Activated B cell treated with CpG ODN at 0.5 μM for 24 hours (primary cell): ENCODE results near the gene WDPCP. TPM values are rescaled to one million over a fixed set of nuclear protein-coding genes. Genes with fewer than 3 reads are reported as not detected.

Experiments used
- ATAC-seq: fragments of 200-7000 bp; cut with Tn5 transposase; one replicate; pipeline ENCODE4 v1.10.0; 2021; ENCODE audit warnings: low read depth, mild to moderate bottlenecking, moderate library complexity
- CTCF ChIA-PET: fragments of 350-600 bp; sonication (Branson Sonifier 250); formaldehyde crosslinking; loops from one replicate; lab custom pipeline; 2021; ENCODE audit warnings: antibody characterized with exemption; lab: Charles Lee
- POLR2A ChIA-PET: fragments of 350-600 bp; sonication (Branson Sonifier 250); formaldehyde crosslinking; loops from one replicate; lab custom pipeline; 2021; ENCODE audit warnings: antibody characterized with exemption; lab: Charles Lee
- DNase-seq: peaks from one replicate; pipeline ENCODE4 v3.0.0; 2022
- H3K27ac Mint-ChIP-seq: one replicate; pipeline ENCODE4 v1.8.0; 2020; ENCODE audit warnings: mixed read lengths
- H3K27me3 Mint-ChIP-seq: one replicate; pipeline ENCODE4 v1.8.0; 2021; ENCODE audit warnings: mixed read lengths
- H3K36me3 Mint-ChIP-seq: one replicate; pipeline ENCODE4 v1.8.0; 2021; ENCODE audit warnings: low read depth, mixed read lengths
- H3K4me1 Mint-ChIP-seq: one replicate; pipeline ENCODE4 v1.8.0; 2021; ENCODE audit warnings: mixed read lengths
- H3K4me3 Mint-ChIP-seq: one replicate; pipeline ENCODE4 v1.8.0; 2020; ENCODE audit warnings: mild to moderate bottlenecking, mixed read lengths
- H3K9me3 Mint-ChIP-seq: one replicate; pipeline ENCODE4 v1.8.0; 2020; ENCODE audit warnings: mixed read lengths
- CTCF ChIP-seq: fragments of 200-600 bp; IDR thresholded peaks from one replicate; pipeline ENCODE4 v1.8.0; 2022; ENCODE audit warnings: antibody characterized with exemption, mild to moderate bottlenecking
- intact Hi-C: fragments of 100-400 bp; cut with micrococcal nuclease; formaldehyde crosslinking; loops from one replicate; pipeline ENCODE4 v1.15.1; 2024
- total RNA-seq: library from RNA; stranded (reverse); gene quantifications from 2 replicates; pipeline ENCODE4 v1.2.3, GENCODE V29; 2022

The WDPCP gene
- total RNA-seq, 1 donor from 2014 or later = 12.9 TPM

- no peak overlapping the region for H3K4me3 Mint-ChIP-seq
- ChIA-PET CTCF (no interaction called here), POLR2A (no interaction called here)
- H3K9me3 Mint-ChIP-seq = no peaks in the 10 kb centered on the region
- intact Hi-C loops = no loop called here
- no peaks in the 10 kb centered on the region for H3K36me3 Mint-ChIP-seq
- H3K27ac Mint-ChIP-seq = no peak overlapping the region
- no peak for TF ChIP-seq CTCF
- ATAC-seq = no peak
- H3K27me3 Mint-ChIP-seq = peaks cover 13% of the 10 kb centered on the region
- H3K4me1 Mint-ChIP-seq = no peaks in the 10 kb centered on the region
- DNase-seq = no peak
Measured at GRCh38 chr2:63073994-63074393, 514.3 kb downstream of the WDPCP start.

- intact Hi-C loops = no loop called here
- no peaks in the 10 kb centered on the region for H3K4me1 Mint-ChIP-seq
- TF ChIP-seq CTCF = no peak
- DNase-seq (no peak), ATAC-seq (no peak)
- H3K27ac Mint-ChIP-seq = no peak overlapping the region
- H3K36me3 Mint-ChIP-seq = no peaks in the 10 kb centered on the region
- no peak overlapping the region for H3K4me3 Mint-ChIP-seq
- no peaks in the 10 kb centered on the region for H3K9me3 Mint-ChIP-seq
- peaks cover 18% of the 10 kb centered on the region for H3K27me3 Mint-ChIP-seq
- ChIA-PET CTCF (no interaction called here), POLR2A (no interaction called here)
Measured at GRCh38 chr2:63071664-63072063, 516.6 kb downstream of the WDPCP start.

Other genes starting within 250 kb of the WDPCP start
- 117 and 120 TPM in 2 replicates for gene MDH1, start 486 bp upstream of the WDPCP start, total RNA-seq